Measurements from ENCODE around the gene NPR3.

NPR3 gene

GRCh38 chr5:32814620-32815019 lies 103.5 kb downstream of the NPR3 start:
- no peak for DNase-seq

DNA sequence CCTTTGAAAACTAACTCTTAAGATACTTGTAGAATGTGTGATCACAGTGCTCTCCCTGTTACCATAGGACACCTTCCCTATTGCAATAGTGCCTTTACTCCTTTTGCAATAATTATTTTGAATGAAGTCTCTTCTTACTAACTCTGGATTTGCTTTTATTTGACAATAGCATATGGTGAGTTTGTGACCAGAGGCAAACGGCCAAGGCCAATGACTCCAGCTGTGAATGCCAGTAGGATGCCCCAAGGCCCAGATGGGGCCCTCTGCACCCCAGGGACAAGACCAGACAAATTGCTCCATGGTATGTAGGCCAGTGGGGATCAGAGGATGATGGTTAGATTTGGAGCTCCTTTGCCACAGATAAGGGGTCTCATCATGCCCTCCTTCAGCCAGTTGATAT lies 116.9 kb downstream of the NPR3 start:
- DNase-seq, result no peak

GRCh38 chr5:32828492-32828891 lies 117.4 kb downstream of the NPR3 start:
- DNase-seq, result no peak

DNA sequence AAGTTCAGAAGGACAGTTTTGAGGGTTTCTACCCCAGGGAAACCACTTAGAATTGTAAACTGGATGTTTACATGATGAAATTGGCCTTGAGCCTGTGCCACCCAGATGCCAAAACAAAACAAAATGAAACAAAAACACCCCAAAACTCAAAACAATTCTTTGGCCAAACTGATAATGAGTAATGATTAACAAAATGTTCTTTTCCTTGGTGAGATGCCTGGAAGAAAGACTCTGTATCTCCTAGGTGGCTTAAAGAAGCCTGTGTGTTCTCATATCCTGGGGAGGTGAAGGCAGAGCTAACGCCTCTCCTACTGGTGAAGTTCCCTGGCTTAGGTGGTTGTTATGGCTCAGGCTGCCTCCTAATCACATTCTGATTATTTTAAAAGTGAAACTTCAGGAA lies 120.5 kb downstream of the NPR3 start:
- DNase-seq, result no peak

- DNase-seq, result no peak
These were observed 122.0 kb downstream of the NPR3 start for GRCh38 chr5:32833127-32833526.

DNA sequence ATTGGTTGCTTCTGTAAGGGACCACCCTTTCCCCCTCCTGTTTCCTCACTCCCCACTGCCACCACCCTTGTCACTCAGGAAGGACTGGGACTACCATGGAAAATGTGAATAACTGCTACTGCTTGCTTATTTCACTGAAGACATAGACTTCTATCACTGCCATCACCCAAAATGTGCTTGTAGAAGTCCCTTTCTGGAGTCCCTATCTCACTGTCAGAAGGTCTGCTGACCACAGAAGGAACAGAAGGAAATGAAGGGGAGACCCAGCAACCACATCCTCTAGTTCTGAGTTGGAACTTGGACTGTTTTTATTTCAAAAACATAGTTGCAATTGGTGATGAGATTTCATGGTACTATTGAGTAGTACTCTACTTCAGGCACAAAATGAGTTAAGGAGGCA lies 122.5 kb downstream of the NPR3 start:
- no peak for DNase-seq

- no peak for DNase-seq
These were observed 123.1 kb downstream of the NPR3 start for GRCh38 chr5:32834251-32834650.

DNA sequence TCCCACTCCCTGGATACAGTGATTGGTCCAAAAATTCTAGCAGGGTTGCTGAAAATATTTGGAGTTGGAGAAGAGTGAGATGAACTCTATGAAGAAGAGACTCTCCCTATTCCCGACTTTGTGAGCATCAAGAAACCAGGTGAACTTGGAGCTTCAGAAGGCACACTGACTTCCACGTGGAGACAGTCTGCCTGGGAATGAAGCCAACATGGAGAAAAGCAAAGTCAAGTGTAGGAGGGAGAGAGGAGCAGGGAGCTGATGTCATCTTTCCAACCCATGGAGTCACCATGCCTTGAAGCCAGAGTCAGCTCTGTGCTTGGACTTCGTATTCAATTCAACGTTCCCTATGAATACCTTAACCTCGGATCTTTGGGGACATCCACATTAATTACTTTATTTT lies 125.1 kb downstream of the NPR3 start:
- DNase-seq, result no peak

DNA sequence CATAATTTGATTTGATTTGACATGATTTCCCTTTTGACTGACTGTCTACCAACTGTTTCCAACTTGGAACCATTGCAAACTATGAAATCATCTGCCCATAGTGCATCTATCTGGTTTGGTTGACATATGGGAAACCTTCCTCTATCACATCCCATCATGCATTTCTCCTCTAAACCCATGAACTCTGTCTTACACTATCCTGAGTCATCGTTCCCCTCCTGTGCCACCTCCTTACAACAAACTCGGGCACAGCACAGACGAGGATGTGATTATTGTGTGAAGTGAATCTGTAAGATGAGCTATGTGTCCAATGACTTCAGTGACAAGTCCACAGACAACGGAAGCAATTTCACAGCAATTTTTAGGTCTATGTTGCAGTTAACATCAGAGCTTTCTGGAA lies 126.1 kb downstream of the NPR3 start:
- DNase-seq, result no peak

- no peak for DNase-seq
These were observed 128.0 kb downstream of the NPR3 start for GRCh38 chr5:32839106-32839505.

DNA sequence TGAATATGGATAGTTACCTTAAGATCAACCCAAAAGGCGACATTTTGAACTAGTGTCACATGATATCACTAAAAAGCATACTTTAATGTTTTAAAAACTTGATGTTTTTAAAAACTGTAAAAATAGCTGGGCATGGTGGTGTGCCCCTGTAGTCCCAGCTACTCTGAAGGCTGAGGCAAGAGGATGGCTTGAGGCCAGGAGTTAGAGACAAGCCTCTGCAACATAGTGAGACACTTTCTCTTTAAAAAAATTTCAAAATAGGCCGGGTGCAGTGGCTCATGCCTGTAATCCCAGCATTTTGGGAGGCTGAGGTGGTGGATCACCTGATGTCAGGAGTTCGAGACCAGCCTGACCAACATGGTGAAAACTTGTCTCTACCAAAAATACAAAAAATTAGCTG lies 129.5 kb downstream of the NPR3 start:
- DNase-seq, result no peak
